IPS-11a (cell line): ENCODE measurements around the gene FRY.

Experiments
- H3K4me3 ChIP-seq: one replicate; pipeline ENCODE4 v1.5.1; 2013; ENCODE audit warnings: low read depth, low read length, control low read depth

FRY gene

DNA sequence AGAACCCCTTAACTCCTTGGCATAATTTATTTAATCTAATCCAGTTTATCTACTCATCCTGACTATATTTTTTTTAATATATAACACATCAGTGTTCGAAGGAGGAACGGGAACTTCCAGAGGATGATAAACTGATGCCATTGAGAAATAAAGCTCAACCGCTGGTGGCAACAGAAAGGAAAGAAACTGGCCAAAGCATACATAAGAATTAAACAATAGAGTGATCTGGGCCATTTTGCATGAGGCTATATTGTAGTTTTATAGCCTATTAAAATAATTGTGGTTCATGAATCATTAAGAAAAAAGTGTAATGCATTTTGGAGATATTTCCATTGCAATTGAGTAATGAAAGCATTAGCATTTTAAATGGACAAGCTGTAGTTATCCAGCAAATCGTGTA, 94.2 kb downstream of the FRY start:
- no peak overlapping the region for H3K4me3 ChIP-seq

- no peak overlapping the region for H3K4me3 ChIP-seq
Measured at GRCh38 chr13:32126278-32126677, 94.7 kb downstream of the FRY start.

- H3K4me3 ChIP-seq = no peak overlapping the region
Measured at GRCh38 chr13:32126756-32127155, 95.2 kb downstream of the FRY start.

GRCh38 chr13:32127691-32128090, 96.1 kb downstream of the FRY start:
- H3K4me3 ChIP-seq = no peak overlapping the region

GRCh38 chr13:32134241-32135055, 102.9 kb downstream of the FRY start:
- H3K4me3 ChIP-seq = no peak overlapping the region

DNA sequence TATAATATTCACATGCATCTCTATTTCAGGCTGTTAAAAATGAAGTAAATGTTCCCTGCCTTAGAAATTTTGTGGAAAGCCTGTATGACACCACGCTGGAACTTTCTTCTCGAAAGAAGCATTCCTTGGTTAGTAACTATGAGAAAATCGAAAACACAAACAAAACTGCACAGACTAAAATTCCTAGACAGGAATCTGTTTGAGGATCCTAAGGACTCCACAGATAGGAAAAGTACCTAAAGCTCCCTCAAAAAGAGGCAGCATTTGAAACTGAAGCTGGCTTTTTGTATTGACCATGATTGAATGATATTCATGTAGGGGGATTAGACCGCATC, 103.4 kb downstream of the FRY start:
- H3K4me3 ChIP-seq = no peak overlapping the region

GRCh38 chr13:32135655-32136054, 104.1 kb downstream of the FRY start:
- H3K4me3 ChIP-seq = no peak overlapping the region

DNA sequence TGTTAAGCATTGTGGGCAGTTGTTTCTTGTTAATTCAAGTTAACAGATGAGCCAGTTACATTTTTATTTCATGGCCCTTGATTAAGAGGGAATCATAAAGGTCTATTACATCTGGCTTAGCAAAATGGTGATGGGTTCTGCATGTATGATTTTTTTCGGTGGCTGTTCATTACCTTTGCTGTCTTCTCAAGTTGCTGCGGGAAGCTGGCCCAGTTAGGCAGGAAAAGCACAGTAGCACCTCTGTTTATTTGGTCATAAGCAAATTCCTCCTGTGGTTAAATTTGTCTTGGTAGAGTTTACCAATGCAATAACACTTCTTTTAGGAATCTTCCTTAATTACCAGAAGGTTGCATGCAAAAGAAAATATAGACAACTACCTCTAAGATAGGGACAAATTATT, 104.5 kb downstream of the FRY start:
- no peak overlapping the region for H3K4me3 ChIP-seq

GRCh38 chr13:32136716-32137115, 105.1 kb downstream of the FRY start:
- no peak overlapping the region for H3K4me3 ChIP-seq

DNA sequence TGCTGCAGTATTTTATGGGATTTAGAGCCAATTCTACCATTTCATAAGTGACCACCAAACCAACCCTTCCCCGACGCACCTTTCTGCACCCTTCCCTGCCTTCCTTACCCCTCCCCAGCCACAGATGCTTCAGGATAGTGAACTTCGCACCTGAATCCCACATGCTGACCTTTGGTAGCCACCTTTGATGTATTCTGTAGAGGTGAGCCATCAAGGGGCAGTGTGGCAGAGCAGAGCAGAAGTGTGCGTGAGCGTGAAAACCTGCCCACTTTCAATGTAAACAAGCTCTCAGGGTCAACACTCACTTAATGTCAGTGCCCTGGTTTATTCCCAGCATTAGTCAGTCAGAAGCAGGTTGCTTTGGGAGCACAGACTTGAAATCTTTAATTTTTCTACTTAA, 107.7 kb downstream of the FRY start:
- H3K4me3 ChIP-seq = no peak overlapping the region

GRCh38 chr13:32140109-32140508, 108.5 kb downstream of the FRY start:
- no peak overlapping the region for H3K4me3 ChIP-seq

DNA sequence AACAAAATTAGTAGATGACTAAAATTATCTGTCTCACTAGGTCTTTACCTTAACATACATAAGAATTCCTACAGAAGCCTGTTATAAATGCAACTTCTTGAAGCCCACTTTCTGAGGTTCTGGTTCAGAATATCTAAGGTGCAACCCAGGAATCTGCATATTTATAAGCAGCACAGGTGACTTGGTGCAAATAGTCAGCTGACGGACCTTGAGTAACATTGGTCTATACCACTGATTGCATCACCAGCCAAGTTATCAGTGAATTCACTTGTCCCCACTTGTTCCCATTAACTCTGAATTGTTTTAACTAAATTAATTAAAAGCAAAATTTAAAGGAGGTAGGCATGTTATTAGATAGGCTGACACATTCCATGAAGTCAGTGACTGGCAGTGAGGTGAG, 109.9 kb downstream of the FRY start:
- no peak overlapping the region for H3K4me3 ChIP-seq

GRCh38 chr13:32142115-32142514, 110.5 kb downstream of the FRY start:
- no peak overlapping the region for H3K4me3 ChIP-seq

GRCh38 chr13:32142956-32143375, 111.4 kb downstream of the FRY start:
- H3K4me3 ChIP-seq = no peak overlapping the region

DNA sequence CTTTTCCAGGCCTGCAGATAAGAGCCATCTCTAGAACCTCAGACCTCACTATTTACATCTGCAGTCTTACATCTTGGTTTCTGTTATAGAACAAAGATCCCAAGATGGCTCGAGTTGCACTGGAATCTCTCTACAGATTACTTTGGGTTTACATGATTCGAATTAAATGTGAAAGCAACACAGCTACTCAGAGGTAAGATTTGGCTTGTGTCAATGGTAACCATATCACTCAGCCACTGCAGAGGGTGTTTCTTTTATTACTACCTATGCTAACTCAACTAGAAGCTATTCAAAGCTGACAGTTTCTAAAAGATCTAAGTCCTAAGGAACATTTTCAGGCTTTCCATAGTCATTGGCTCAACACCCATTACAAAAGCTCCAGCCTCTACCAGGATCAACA, 115.6 kb downstream of the FRY start:
- no peak overlapping the region for H3K4me3 ChIP-seq

- H3K4me3 ChIP-seq = no peak overlapping the region
Measured at GRCh38 chr13:32147976-32148375, 116.4 kb downstream of the FRY start.

DNA sequence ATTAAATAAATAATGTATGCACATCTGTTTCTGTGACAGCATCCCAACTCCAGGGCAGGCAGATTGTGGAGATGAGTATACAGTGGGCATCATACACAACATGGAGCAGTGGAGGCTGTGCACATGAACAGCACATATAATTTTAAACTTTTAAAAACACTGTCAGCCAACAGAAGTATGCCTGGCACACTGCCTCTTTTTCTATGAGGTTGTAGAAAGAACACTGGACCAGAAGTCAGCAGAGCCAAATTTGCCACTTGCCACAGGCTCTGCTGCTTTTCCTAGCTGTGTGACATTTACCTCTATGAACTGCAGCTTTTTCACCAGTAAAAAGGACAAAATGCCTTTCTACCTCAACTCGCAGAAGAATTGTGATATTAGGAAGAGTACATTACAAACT, 118.7 kb downstream of the FRY start:
- H3K4me3 ChIP-seq = no peak overlapping the region

DNA sequence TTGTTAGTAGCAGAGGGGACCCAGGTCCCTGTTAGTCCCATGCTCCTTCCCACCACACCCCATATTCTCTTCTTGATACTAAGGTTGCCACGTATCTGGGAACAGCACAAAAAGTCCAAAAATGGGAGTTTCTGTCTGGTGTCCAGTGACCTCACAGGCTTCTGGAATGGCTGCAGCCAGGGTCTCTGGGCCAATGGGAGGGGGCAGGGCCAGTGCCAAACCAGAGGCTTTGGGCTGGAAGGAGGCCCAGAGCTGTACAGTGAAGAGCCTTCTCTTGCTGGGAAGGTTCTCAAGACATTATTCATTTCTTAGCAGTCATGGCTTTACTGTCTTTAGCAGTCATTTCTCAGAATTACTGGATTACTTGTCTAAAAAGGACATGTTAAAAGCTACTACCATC, 119.2 kb downstream of the FRY start:
- H3K4me3 ChIP-seq = no peak overlapping the region

DNA sequence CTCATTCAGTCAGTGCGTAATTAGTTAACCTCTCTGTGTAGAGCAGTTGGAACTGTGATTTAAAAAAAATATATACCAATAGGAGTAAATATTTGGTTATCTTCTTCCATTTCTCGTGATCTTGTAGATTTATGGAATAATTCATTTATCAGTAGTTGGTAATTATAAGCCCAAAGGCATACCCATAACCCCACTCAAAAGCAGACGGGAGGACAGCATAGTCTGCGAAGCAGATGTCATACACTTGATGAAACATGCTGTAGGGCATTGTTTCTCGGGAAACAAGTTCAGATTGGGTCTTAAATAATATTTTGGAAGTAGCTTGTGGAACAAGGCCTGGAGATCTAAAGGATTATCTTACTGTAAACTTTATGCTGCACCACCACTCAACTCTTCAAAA, 119.7 kb downstream of the FRY start:
- H3K4me3 ChIP-seq = no peak overlapping the region

DNA sequence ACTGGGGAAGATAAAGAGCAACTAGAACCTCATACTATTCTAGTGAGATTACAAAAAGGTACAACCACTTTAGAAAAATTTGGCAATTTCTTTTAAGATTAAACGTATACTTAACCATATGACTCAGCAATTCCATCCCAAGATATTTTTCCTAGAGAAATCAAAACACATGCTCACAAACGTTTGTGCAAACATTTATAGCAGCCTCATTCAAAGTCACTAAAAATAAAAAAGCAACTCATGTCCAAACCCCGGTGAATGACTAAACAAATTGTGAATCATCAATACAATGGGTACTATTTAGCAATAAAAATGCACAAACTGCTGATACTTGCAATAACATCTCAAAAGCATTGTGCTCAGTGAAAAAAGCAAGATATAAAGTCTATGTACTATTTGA, 121.5 kb downstream of the FRY start:
- H3K4me3 ChIP-seq = no peak overlapping the region

GRCh38 chr13:32159137-32159869, 127.7 kb downstream of the FRY start:
- no peak overlapping the region for H3K4me3 ChIP-seq

DNA sequence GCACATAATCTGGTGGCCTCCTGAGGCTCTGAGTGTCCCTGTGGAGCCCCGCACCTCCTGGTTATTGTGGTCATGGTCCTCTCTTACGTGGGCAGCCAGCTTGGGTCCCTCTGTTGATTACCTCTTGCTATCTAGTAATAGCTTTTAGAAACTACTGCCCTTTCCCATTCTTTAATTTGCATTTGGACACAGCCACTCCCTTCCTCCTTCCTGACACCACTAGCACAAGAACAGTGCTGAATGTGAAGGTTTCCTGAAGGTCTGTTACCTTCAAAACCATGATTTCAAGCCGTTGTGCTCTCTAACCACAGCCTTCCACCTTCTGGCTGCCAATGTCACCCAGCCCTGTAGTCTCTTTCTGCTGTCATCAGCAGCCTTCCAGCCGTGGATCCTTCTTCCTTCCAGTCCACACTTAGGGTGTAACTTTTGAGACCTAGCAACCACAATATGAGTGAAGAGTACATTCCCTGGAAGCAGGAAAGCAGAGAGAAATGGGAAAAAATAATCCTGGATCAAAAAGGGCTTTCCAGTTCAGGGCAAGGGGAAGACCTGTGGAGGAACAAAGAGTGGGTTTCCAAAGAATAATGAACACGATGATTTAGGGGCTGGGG, 130.9 kb downstream of the FRY start:
- no peak overlapping the region for H3K4me3 ChIP-seq
